ENCODE results near the gene UPK1B.

UPK1B gene

GRCh38 chr3:119205209-119205608 is 31.8 kb downstream of the UPK1B start:
- TF ChIP-seq EZH2phosphoT487 (IDR thresholded peaks at IDR 0.05; ENCODE audit: low read depth) (no peak), CTCF (IDR thresholded peaks at IDR 0.05; ENCODE audit: low read depth, low read length) (no peak)
- Histone ChIP-seq H3K36me3 (replicated peaks; ENCODE audit: low read depth, low read length) (peaks cover 8% of the 10 kb centered on the region), H3K4me2 (ENCODE audit: low read length) (no peak overlapping the region), H3K27ac (ENCODE audit: low read length) (no peak overlapping the region), H3K79me2 (ENCODE audit: low read length) (no peaks in the 10 kb centered on the region), H3K9me3 (ENCODE audit: insufficient read depth, low read length) (no peaks in the 10 kb centered on the region), H3K27me3 (ENCODE audit: low read depth, low read length) (no peaks in the 10 kb centered on the region), H4K20me1 (ENCODE audit: insufficient read depth, low read length) (no peaks in the 10 kb centered on the region), H2AFZ (ENCODE audit: low read depth, low read length) (no peak overlapping the region), H3K9ac (ENCODE audit: low read length) (no peak overlapping the region), H3K4me1 (ENCODE audit: low read length) (no peaks in the 10 kb centered on the region), H3K4me3 (ENCODE audit: low read length) (no peak overlapping the region)

- no peak overlapping the region for H3K4me3 ChIP-seq (ENCODE audit: low read length)
- H2AFZ ChIP-seq (ENCODE audit: low read depth, low read length): no peak overlapping the region
- no peaks in the 10 kb centered on the region for H4K20me1 ChIP-seq (ENCODE audit: insufficient read depth, low read length)
- peaks cover 13% of the 10 kb centered on the region for H3K36me3 ChIP-seq (replicated peaks; ENCODE audit: low read depth, low read length)
- H3K27ac ChIP-seq (ENCODE audit: low read length): no peak overlapping the region
- H3K27me3 ChIP-seq (ENCODE audit: low read depth, low read length): no peaks in the 10 kb centered on the region
- no peaks in the 10 kb centered on the region for H3K4me1 ChIP-seq (ENCODE audit: low read length)
- no peaks in the 10 kb centered on the region for H3K79me2 ChIP-seq (ENCODE audit: low read length)
- no peak overlapping the region for H3K4me2 ChIP-seq (ENCODE audit: low read length)
- TF ChIP-seq CTCF (IDR thresholded peaks at IDR 0.05; ENCODE audit: low read depth, low read length) (no peak), EZH2phosphoT487 (IDR thresholded peaks at IDR 0.05; ENCODE audit: low read depth) (no peak)
- H3K9ac ChIP-seq (ENCODE audit: low read length): no peak overlapping the region
- H3K9me3 ChIP-seq (ENCODE audit: insufficient read depth, low read length): no peaks in the 10 kb centered on the region
Measured at GRCh38 chr3:119205685-119206084, 32.3 kb downstream of the UPK1B start.

GRCh38 chr3:119206611-119207511 is 33.5 kb downstream of the UPK1B start:
- no peak overlapping the region for H3K27ac ChIP-seq (ENCODE audit: low read length)
- H3K4me3 ChIP-seq (ENCODE audit: low read length): no peak overlapping the region
- no peaks in the 10 kb centered on the region for H3K9me3 ChIP-seq (ENCODE audit: insufficient read depth, low read length)
- H3K4me1 ChIP-seq (ENCODE audit: low read length): no peaks in the 10 kb centered on the region
- no peaks in the 10 kb centered on the region for H3K79me2 ChIP-seq (ENCODE audit: low read length)
- H3K27me3 ChIP-seq (ENCODE audit: low read depth, low read length): no peaks in the 10 kb centered on the region
- no peaks in the 10 kb centered on the region for H4K20me1 ChIP-seq (ENCODE audit: insufficient read depth, low read length)
- TF ChIP-seq CTCF (IDR thresholded peaks at IDR 0.05; ENCODE audit: low read depth, low read length) (no peak), EZH2phosphoT487 (IDR thresholded peaks at IDR 0.05; ENCODE audit: low read depth) (no peak)
- H3K9ac ChIP-seq (ENCODE audit: low read length): no peak overlapping the region
- H3K36me3 ChIP-seq (replicated peaks; ENCODE audit: low read depth, low read length): peaks cover 15% of the 10 kb centered on the region
- H2AFZ ChIP-seq (ENCODE audit: low read depth, low read length): no peak overlapping the region
- no peak overlapping the region for H3K4me2 ChIP-seq (ENCODE audit: low read length)

GRCh38 chr3:119207512-119207875 is 34.1 kb downstream of the UPK1B start:
- no peak overlapping the region for H3K4me3 ChIP-seq (ENCODE audit: low read length)
- H3K79me2 ChIP-seq (ENCODE audit: low read length): no peaks in the 10 kb centered on the region
- no peak overlapping the region for H2AFZ ChIP-seq (ENCODE audit: low read depth, low read length)
- no peak overlapping the region for H3K9ac ChIP-seq (ENCODE audit: low read length)
- H3K27me3 ChIP-seq (ENCODE audit: low read depth, low read length): no peaks in the 10 kb centered on the region
- H3K27ac ChIP-seq (ENCODE audit: low read length): no peak overlapping the region
- no peaks in the 10 kb centered on the region for H3K4me1 ChIP-seq (ENCODE audit: low read length)
- no peak overlapping the region for H3K4me2 ChIP-seq (ENCODE audit: low read length)
- H4K20me1 ChIP-seq (ENCODE audit: insufficient read depth, low read length): no peaks in the 10 kb centered on the region
- TF ChIP-seq CTCF (IDR thresholded peaks at IDR 0.05; ENCODE audit: low read depth, low read length) (no peak), EZH2phosphoT487 (IDR thresholded peaks at IDR 0.05; ENCODE audit: low read depth) (no peak)
- peaks cover 16% of the 10 kb centered on the region for H3K36me3 ChIP-seq (replicated peaks; ENCODE audit: low read depth, low read length)
- no peaks in the 10 kb centered on the region for H3K9me3 ChIP-seq (ENCODE audit: insufficient read depth, low read length)

Measured in OCI-LY3 (cell line).